HepG2 (cell line): ENCODE results near the gene PACS2. TPM values are rescaled to one million over a fixed set of nuclear protein-coding genes. Genes with fewer than 3 reads are reported as not detected.

Experiments used
- CCDC6 ChIP-seq: sonication (generic); formaldehyde crosslinking; IDR thresholded peaks from 2 replicates; pipeline ENCODE4 v1.8.1; 2022; ENCODE audit warnings: mild to moderate bottlenecking, missing genetic modification reagents, moderate library complexity
- HNRNPK ChIP-seq: fragments of 200-400 bp; formaldehyde crosslinking; IDR thresholded peaks from 2 replicates; pipeline ENCODE4 v1.6.1; 2018; ENCODE audit warnings: low read length, low read depth, moderate library complexity, mild to moderate bottlenecking; ENCODE audit not compliant: poor library complexity, severe bottlenecking
- KAT7 ChIP-seq: IDR thresholded peaks from 2 replicates; pipeline ENCODE4 v1.6.1; 2018; ENCODE audit warnings: borderline replicate concordance, missing compliant biosample characterization
- POLR2AphosphoS2 ChIP-seq: IDR thresholded peaks from 2 replicates; pipeline ENCODE4 v1.6.1; 2011; ENCODE audit warnings: low read depth, low read length, improper control_type of control experiment
- PRPF4 ChIP-seq: fragments of 200-400 bp; formaldehyde crosslinking; IDR thresholded peaks from 2 replicates; pipeline ENCODE4 v1.6.1; 2016; ENCODE audit warnings: low read length, low read depth; ENCODE audit not compliant: poor library complexity, severe bottlenecking
- RFX1 ChIP-seq: fragments of 450-650 bp; IDR thresholded peaks from 2 replicates; pipeline ENCODE4 v1.6.1; 2017
- SKI ChIP-seq: fragments of 450-650 bp; IDR thresholded peaks from one replicate; pipeline ENCODE4 v1.6.1; 2018; ENCODE audit warnings: mild to moderate bottlenecking; ENCODE audit not compliant: partially characterized antibody
- SMARCE1 ChIP-seq: fragments of 450-650 bp; IDR thresholded peaks from 2 replicates; pipeline ENCODE4 v1.6.1; 2017; ENCODE audit warnings: borderline replicate concordance
- ZNF34 ChIP-seq: sonication (generic); formaldehyde crosslinking; IDR thresholded peaks from 2 replicates; pipeline ENCODE4 v1.4.0; 2020; ENCODE audit warnings: mild to moderate bottlenecking, missing genetic modification reagents, borderline replicate concordance
- ZNF430 ChIP-seq: sonication (generic); formaldehyde crosslinking; IDR thresholded peaks from 2 replicates; pipeline ENCODE4 v1.9.0; 2021; ENCODE audit warnings: mild to moderate bottlenecking, missing genetic modification reagents
- ZNF530 ChIP-seq: sonication (generic); formaldehyde crosslinking; IDR thresholded peaks from 2 replicates; pipeline ENCODE4 v1.5.0; 2020; ENCODE audit warnings: low read depth, mild to moderate bottlenecking, missing genetic modification reagents
- ZNF598 ChIP-seq: sonication (generic); formaldehyde crosslinking; IDR thresholded peaks from 2 replicates; pipeline ENCODE4 v1.5.1; 2020; ENCODE audit warnings: mild to moderate bottlenecking, missing genetic modification reagents, borderline replicate concordance
- ZNF790 ChIP-seq: sonication (generic); formaldehyde crosslinking; IDR thresholded peaks from 2 replicates; pipeline ENCODE4 v1.8.0; 2022; ENCODE audit warnings: missing genetic modification reagents, mild to moderate bottlenecking, borderline replicate concordance
- polyA plus RNA-seq, 8 experiments: library from polyadenylated mRNA; depleted of rRNA in 3 of 8; stranded (reverse) in 7 of 8; unstranded in 1 of 8; fragments of >200 nt; fragmentation: Illumina TruSeq in 4 of 8; extraction: Trizol in 4 of 8; gene quantifications; 2 replicates each; pipeline versions ENCODE4 v1.2.1 to v1.2.3, GENCODE V29; 2011 to 2016; ENCODE audit warnings: low read depth in 4 of 8, missing spikeins in 1 of 8, mixed read lengths in 1 of 8; ENCODE audit not compliant: insufficient read depth in 1 of 8
- total RNA-seq, 5 experiments: library from RNA; depleted of rRNA; stranded (reverse); fragments of >200 nt; fragmentation: Illumina TruSeq; extraction: Trizol; gene quantifications; 2 replicates each; pipeline ENCODE4 v1.2.3, GENCODE V29; 2016; ENCODE audit warnings: low read depth in 1 of 5
- TF ChIP-seq, protein P1 (sequence below): sonication (generic); formaldehyde crosslinking; IDR thresholded peaks from 2 replicates; pipeline ENCODE4 v1.8.0; 2023; ENCODE audit warnings: mild to moderate bottlenecking, missing genetic modification reagents
- TF ChIP-seq, protein P2 (sequence below): sonication (generic); formaldehyde crosslinking; IDR thresholded peaks from 2 replicates; pipeline ENCODE4 v1.4.0; 2020; ENCODE audit warnings: mild to moderate bottlenecking, missing genetic modification reagents
- TF ChIP-seq, protein P3 (sequence below): sonication (generic); formaldehyde crosslinking; IDR thresholded peaks from 2 replicates; pipeline ENCODE4 v1.5.0; 2020; ENCODE audit warnings: missing genetic modification reagents, mild to moderate bottlenecking, borderline replicate concordance
- TF ChIP-seq, protein P4 (sequence below): sonication (generic); formaldehyde crosslinking; IDR thresholded peaks from 2 replicates; pipeline ENCODE4 v1.4.0; 2020; ENCODE audit warnings: missing genetic modification reagents
- TF ChIP-seq, protein P5 (sequence below): sonication (generic); formaldehyde crosslinking; IDR thresholded peaks from 2 replicates; pipeline ENCODE4 v1.4.0; 2020; ENCODE audit warnings: mild to moderate bottlenecking, missing genetic modification reagents
- TF ChIP-seq, protein P6 (sequence below): sonication (generic); formaldehyde crosslinking; IDR thresholded peaks from 2 replicates; pipeline ENCODE4 v1.4.0; 2020; ENCODE audit warnings: low read depth, missing genetic modification reagents

The PACS2 gene
- total and polyA plus RNA-seq, 2 of the 13 experiments (the other 11 are each of a cell fraction or from before 2014, with no cell fraction given), result 23.6 to 27.6 TPM

DNA sequence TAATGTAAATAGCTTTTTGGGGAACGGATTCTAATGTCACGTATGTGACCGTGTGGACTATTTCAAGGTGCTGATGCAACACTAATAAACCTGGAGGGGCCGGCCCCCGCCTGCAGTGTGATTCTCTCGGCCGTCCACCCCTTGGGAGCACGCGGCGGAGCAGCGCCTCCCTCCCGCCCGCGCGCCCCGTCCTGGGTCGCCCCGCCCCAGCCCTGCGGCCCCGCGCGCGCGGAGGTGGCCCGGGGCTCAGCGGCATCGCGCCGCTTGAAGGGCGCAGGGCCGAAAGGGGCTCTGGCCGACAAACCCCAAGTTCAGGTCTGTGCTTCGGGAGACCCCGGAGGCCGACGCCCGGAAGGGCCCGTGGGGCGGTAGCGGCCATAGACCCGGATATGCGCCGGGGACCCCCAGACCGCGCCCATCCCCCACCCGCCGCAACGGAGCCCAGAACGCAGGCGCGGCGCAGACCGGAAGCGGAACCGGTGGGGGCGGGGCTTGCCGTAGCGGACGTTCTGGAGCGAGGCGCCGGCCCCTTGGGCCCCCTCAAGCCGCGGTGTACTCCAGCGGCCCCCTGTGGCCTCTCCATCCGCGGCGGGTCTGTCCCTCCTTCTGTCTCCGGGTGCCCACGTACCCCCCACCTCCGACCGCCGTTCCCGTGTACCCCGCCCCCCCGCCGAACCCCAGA, 83.6 kb downstream of the PACS2 start, which contains the start of gene TEX22 (continued):
- TF ChIP-seq, protein P1, sequence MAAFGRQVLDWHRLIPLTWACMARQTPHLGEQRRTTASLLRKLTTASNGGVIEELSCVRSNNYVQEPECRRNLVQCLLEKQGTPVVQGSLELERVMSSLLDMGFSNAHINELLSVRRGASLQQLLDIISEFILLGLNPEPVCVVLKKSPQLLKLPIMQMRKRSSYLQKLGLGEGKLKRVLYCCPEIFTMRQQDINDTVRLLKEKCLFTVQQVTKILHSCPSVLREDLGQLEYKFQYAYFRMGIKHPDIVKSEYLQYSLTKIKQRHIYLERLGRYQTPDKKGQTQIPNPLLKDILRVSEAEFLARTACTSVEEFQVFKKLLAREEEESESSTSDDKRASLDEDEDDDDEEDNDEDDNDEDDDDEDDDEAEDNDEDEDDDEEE (CRISPR knock-in tag), result no peak
- TF ChIP-seq, protein P2, sequence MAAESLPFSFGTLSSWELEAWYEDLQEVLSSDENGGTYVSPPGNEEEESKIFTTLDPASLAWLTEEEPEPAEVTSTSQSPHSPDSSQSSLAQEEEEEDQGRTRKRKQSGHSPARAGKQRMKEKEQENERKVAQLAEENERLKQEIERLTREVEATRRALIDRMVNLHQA (CRISPR knock-in tag), result no peak
- TF ChIP-seq SMARCE1 (no peak), ZNF530 (0 out of 2 replicates have a peak, but pooled peaks have one; percentile 35), PRPF4 (peak; percentile 55), ZNF790 (no peak), RFX1 (no peak), ZNF598 (CRISPR knock-in tag) (no peak), HNRNPK (no peak), POLR2AphosphoS2 (no peak), ZNF430 (CRISPR knock-in tag) (no peak), KAT7 (CRISPR knock-in tag) (peak; percentile 45; the same call in 1 of the 2 replicates), SKI (peak; percentile 29), CCDC6 (no peak; the same call in 1 of the 2 replicates), ZNF34 (CRISPR knock-in tag) (no peak)
- TF ChIP-seq, protein P3, sequence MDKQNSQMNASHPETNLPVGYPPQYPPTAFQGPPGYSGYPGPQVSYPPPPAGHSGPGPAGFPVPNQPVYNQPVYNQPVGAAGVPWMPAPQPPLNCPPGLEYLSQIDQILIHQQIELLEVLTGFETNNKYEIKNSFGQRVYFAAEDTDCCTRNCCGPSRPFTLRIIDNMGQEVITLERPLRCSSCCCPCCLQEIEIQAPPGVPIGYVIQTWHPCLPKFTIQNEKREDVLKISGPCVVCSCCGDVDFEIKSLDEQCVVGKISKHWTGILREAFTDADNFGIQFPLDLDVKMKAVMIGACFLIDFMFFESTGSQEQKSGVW (CRISPR knock-in tag), result no peak
- TF ChIP-seq, protein P4, sequence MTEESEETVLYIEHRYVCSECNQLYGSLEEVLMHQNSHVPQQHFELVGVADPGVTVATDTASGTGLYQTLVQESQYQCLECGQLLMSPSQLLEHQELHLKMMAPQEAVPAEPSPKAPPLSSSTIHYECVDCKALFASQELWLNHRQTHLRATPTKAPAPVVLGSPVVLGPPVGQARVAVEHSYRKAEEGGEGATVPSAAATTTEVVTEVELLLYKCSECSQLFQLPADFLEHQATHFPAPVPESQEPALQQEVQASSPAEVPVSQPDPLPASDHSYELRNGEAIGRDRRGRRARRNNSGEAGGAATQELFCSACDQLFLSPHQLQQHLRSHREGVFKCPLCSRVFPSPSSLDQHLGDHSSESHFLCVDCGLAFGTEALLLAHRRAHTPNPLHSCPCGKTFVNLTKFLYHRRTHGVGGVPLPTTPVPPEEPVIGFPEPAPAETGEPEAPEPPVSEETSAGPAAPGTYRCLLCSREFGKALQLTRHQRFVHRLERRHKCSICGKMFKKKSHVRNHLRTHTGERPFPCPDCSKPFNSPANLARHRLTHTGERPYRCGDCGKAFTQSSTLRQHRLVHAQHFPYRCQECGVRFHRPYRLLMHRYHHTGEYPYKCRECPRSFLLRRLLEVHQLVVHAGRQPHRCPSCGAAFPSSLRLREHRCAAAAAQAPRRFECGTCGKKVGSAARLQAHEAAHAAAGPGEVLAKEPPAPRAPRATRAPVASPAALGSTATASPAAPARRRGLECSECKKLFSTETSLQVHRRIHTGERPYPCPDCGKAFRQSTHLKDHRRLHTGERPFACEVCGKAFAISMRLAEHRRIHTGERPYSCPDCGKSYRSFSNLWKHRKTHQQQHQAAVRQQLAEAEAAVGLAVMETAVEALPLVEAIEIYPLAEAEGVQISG, result peak; percentile 89
- TF ChIP-seq, protein P5, sequence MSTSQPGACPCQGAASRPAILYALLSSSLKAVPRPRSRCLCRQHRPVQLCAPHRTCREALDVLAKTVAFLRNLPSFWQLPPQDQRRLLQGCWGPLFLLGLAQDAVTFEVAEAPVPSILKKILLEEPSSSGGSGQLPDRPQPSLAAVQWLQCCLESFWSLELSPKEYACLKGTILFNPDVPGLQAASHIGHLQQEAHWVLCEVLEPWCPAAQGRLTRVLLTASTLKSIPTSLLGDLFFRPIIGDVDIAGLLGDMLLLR (CRISPR knock-in tag), result 0 out of 2 replicates have a peak, but pooled peaks have one; percentile 6
- TF ChIP-seq, protein P6, sequence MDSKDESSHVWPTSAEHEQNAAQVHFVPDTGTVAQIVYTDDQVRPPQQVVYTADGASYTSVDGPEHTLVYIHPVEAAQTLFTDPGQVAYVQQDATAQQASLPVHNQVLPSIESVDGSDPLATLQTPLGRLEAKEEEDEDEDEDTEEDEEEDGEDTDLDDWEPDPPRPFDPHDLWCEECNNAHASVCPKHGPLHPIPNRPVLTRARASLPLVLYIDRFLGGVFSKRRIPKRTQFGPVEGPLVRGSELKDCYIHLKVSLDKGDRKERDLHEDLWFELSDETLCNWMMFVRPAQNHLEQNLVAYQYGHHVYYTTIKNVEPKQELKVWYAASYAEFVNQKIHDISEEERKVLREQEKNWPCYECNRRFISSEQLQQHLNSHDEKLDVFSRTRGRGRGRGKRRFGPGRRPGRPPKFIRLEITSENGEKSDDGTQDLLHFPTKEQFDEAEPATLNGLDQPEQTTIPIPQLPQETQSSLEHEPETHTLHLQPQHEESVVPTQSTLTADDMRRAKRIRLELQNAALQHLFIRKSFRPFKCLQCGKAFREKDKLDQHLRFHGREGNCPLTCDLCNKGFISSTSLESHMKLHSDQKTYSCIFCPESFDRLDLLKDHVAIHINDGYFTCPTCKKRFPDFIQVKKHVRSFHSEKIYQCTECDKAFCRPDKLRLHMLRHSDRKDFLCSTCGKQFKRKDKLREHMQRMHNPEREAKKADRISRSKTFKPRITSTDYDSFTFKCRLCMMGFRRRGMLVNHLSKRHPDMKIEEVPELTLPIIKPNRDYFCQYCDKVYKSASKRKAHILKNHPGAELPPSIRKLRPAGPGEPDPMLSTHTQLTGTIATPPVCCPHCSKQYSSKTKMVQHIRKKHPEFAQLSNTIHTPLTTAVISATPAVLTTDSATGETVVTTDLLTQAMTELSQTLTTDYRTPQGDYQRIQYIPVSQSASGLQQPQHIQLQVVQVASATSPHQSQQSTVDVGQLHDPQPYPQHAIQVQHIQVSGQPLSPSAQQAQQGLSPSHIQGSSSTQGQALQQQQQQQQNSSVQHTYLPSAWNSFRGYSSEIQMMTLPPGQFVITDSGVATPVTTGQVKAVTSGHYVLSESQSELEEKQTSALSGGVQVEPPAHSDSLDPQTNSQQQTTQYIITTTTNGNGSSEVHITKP, result no peak
